ENCODE data around the gene PSRC1.

PSRC1 gene

GRCh38 chr1:109256085-109256484 lies 26.9 kb downstream of the PSRC1 start:
- TF ChIP-seq CTCF (IDR thresholded peaks at IDR 0.05; ENCODE audit: low read depth, low read length, missing control alignments) = no peak
- DNase-seq (ENCODE audit: low read depth) = no peak
- H3K4me3 ChIP-seq (ENCODE audit: low read depth, low read length) = no peak overlapping the region

DNA sequence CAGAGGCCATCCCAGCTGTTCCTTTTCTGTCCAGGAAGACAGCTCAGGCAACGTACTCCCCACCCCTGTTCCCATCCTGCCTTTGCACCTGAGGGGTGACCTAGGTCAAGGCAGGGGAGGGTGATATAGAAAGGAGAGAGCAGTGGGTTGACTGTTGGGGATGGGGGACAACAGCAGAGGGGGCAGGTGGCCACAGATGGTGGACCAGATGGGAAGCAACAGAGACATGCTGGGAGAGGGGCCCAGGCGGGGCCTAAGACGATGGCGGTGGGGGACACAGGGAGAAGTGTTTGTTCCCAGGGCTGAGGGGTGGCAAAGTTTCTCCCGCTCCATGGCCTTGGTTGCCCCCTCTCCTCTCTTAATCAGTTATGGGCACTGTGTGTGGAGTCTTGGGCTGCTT lies 27.3 kb downstream of the PSRC1 start:
- TF ChIP-seq CTCF (IDR thresholded peaks at IDR 0.05; ENCODE audit: low read depth, low read length, missing control alignments) = no peak
- no peak overlapping the region for H3K4me3 ChIP-seq (ENCODE audit: low read depth, low read length)
- no peak for DNase-seq (ENCODE audit: low read depth)

GRCh38 chr1:109255097-109255651 lies 27.8 kb downstream of the PSRC1 start:
- H3K4me3 ChIP-seq (ENCODE audit: low read depth, low read length) = no peak overlapping the region
- TF ChIP-seq CTCF (IDR thresholded peaks at IDR 0.05; ENCODE audit: low read depth, low read length, missing control alignments) = no peak
- no peak for DNase-seq (ENCODE audit: low read depth)

GRCh38 chr1:109254621-109255096 lies 28.3 kb downstream of the PSRC1 start:
- no peak for DNase-seq (ENCODE audit: low read depth)
- no peak overlapping the region for H3K4me3 ChIP-seq (ENCODE audit: low read depth, low read length)
- TF ChIP-seq CTCF (IDR thresholded peaks at IDR 0.05; ENCODE audit: low read depth, low read length, missing control alignments) = no peak

- DNase-seq (ENCODE audit: low read depth) = no peak
- TF ChIP-seq CTCF (IDR thresholded peaks at IDR 0.05; ENCODE audit: low read depth, low read length, missing control alignments) = no peak
- H3K4me3 ChIP-seq (ENCODE audit: low read depth, low read length) = no peak overlapping the region
These were observed 28.9 kb downstream of the PSRC1 start for GRCh38 chr1:109253803-109254620.

- no peak overlapping the region for H3K4me3 ChIP-seq (ENCODE audit: low read depth, low read length)
- DNase-seq (ENCODE audit: low read depth) = no peak
- TF ChIP-seq CTCF (IDR thresholded peaks at IDR 0.05; ENCODE audit: low read depth, low read length, missing control alignments) = no peak
These were observed 29.8 kb downstream of the PSRC1 start for GRCh38 chr1:109252893-109253802.
